Smooth muscle cell (in vitro differentiated cells): ENCODE data around the gene RNASE9. TPM values are rescaled to one million over a fixed set of nuclear protein-coding genes. Genes with fewer than 3 reads are reported as not detected.

ENCODE experiments used
- DNase-seq: peaks from one replicate; lab custom pipeline; 2025; ENCODE audit not compliant: unreplicated experiment; lab: John Stamatoyannopoulos, UW
- H2AFZ ChIP-seq: fragments of 200-600 bp; sonication (generic); 2 replicates; pipeline ENCODE4 v1.6.0; 2016; ENCODE audit warnings: antibody characterized with exemption, low read depth, mild to moderate bottlenecking
- H3F3A ChIP-seq: fragments of 200-600 bp; sonication (generic); 2 replicates; pipeline ENCODE4 v1.6.0; 2017; ENCODE audit warnings: antibody characterized with exemption, low read depth
- H3K27ac ChIP-seq: fragments of 200-600 bp; sonication (generic); 2 replicates; pipeline ENCODE4 v1.5.1; 2016; ENCODE audit warnings: low read depth, mild to moderate bottlenecking
- H3K27me3 ChIP-seq: fragments of 200-600 bp; sonication (generic); 2 replicates; pipeline ENCODE4 v1.6.1; 2016; ENCODE audit warnings: low read depth, mild to moderate bottlenecking
- H3K36me3 ChIP-seq: fragments of 200-600 bp; sonication (generic); 2 replicates; pipeline ENCODE4 v1.5.1; 2016; ENCODE audit warnings: low read depth
- H3K4me1 ChIP-seq: fragments of 200-600 bp; sonication (generic); 2 replicates; pipeline ENCODE4 v1.5.1; 2016; ENCODE audit warnings: low read depth
- H3K4me2 ChIP-seq: fragments of 200-600 bp; sonication (generic); 2 replicates; pipeline ENCODE4 v1.6.0; 2016; ENCODE audit warnings: mild to moderate bottlenecking
- H3K4me3 ChIP-seq: fragments of 200-600 bp; sonication (generic); 2 replicates; pipeline ENCODE4 v1.5.1; 2016; ENCODE audit warnings: mild to moderate bottlenecking
- H3K79me2 ChIP-seq: fragments of 200-600 bp; sonication (generic); 2 replicates; pipeline ENCODE4 v1.6.0; 2016; ENCODE audit warnings: low read depth, mild to moderate bottlenecking
- H3K9ac ChIP-seq: fragments of 200-600 bp; sonication (generic); 2 replicates; pipeline ENCODE4 v1.6.0; 2016; ENCODE audit warnings: low read depth
- H3K9me3 ChIP-seq: fragments of 200-600 bp; sonication (generic); replicated peaks from 2 replicates; pipeline ENCODE4 v1.5.1; 2016; ENCODE audit warnings: low read depth
- H4K20me1 ChIP-seq: fragments of 200-600 bp; sonication (generic); 2 replicates; pipeline ENCODE4 v1.6.0; 2016; ENCODE audit warnings: low read depth
- WGBS: methylation state at CpG from one replicate; pipeline ENCODE4 v1.1.7; 2016; ENCODE audit warnings: low lambda C conversion rate; 5-methylcytosine and 5-hydroxymethylcytosine counted together
- polyA plus RNA-seq: library from polyadenylated mRNA; unstranded; fragments of >200 nt; fragmentation: Nextera tagmentation; extraction: Ambion mirVana; gene quantifications from 2 replicates; pipeline ENCODE4 v1.2.1, GENCODE V29; 2016
- total RNA-seq: library from RNA; depleted of rRNA; stranded (reverse); fragments of >200 nt; gene quantifications from 2 replicates; pipeline ENCODE4 v1.2.3, GENCODE V29; 2014
- TF ChIP-seq, protein P1 (sequence below): fragments of 200-600 bp; sonication (generic); IDR thresholded peaks from 2 replicates; pipeline ENCODE4 v1.5.1; 2017; ENCODE audit warnings: borderline replicate concordance, mild to moderate bottlenecking, antibody characterized with exemption; ENCODE audit not compliant: insufficient read depth, poor library complexity, severe bottlenecking

RNASE9 gene
- total and polyA plus RNA-seq, 2 experiments from 2014 or later: not detected

DNA sequence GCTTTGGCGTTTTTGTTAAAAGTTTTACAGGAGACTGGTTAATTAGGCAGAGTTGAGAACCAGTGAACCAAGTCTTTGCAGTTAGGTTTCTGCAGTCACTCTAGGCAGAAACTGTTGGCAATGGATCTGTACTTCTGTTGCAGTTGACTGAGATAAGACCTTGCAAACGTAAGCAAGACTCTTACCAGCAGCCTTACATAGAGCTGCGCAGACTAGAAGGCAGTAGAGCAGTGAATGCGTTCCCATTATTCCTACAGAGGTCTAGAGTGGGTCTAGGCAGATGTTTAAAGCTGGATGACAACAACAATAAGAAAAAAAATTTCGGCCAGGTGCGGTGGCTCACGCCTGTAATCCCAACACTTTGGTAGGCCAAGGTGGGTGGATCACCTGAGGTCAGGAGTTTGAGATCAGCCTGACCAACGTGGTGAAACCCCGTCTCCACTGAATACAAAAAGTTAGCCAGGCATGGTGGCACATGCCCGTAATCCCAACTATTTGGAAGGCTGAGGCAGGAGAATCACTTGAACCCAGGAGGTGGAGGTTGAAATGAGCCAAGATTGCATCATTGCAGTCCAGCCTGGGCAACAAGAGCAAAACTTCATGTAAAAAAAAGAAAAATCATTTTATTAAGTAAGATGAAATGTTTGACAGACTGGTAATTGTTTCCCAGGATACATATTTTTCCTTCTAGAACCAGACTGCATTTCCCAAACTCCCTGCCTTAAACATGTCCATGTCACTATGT, 12.3 kb downstream of the RNASE9 start:
- TF ChIP-seq, protein P1, sequence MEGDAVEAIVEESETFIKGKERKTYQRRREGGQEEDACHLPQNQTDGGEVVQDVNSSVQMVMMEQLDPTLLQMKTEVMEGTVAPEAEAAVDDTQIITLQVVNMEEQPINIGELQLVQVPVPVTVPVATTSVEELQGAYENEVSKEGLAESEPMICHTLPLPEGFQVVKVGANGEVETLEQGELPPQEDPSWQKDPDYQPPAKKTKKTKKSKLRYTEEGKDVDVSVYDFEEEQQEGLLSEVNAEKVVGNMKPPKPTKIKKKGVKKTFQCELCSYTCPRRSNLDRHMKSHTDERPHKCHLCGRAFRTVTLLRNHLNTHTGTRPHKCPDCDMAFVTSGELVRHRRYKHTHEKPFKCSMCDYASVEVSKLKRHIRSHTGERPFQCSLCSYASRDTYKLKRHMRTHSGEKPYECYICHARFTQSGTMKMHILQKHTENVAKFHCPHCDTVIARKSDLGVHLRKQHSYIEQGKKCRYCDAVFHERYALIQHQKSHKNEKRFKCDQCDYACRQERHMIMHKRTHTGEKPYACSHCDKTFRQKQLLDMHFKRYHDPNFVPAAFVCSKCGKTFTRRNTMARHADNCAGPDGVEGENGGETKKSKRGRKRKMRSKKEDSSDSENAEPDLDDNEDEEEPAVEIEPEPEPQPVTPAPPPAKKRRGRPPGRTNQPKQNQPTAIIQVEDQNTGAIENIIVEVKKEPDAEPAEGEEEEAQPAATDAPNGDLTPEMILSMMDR: no peak
- Histone ChIP-seq H3K4me2 (no peak overlapping the region), H3K4me1 (no peaks in the 10 kb centered on the region)

DNA sequence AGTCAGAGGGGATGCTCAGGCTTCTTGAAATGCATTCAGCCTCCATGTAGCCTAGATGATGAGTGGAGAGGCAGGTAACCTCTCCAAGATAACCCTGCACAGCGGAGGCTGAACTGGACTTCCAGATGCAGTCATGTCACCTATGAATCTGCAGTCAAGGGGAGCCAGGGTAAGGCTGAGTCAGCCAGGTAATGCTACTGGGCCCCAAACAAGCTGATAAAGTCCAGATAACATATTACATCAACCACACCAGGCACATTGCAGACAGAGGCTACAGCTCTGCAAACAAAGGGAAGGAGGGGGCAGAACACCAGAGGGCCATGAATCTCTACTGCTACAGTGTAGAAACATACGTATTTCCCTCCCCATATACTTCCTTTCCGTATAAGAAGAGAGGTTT, 14.0 kb downstream of the RNASE9 start:
- Histone ChIP-seq H3K9ac (no peak overlapping the region), H3K4me1 (no peaks in the 10 kb centered on the region), H3K36me3 (no peaks in the 10 kb centered on the region), H3K27me3 (no peaks in the 10 kb centered on the region), H3K4me2 (no peak overlapping the region), H3K9me3 (no peaks in the 10 kb centered on the region), H3F3A (no peaks in the 10 kb centered on the region), H3K27ac (no peak overlapping the region), H2AFZ (no peak overlapping the region), H3K79me2 (no peaks in the 10 kb centered on the region), H4K20me1 (no peaks in the 10 kb centered on the region), H3K4me3 (no peak overlapping the region)
- WGBS: 65% methylated on average over 3 of the region's 3 CpGs
- DNase-seq: no peak
- TF ChIP-seq, protein P1: no peak

More for the DNA sequence above, 12.3 kb downstream of the RNASE9 start:
- Histone ChIP-seq H3K27me3 (no peaks in the 10 kb centered on the region), H2AFZ (no peak overlapping the region), H3K4me3 (no peak overlapping the region), H3K79me2 (no peaks in the 10 kb centered on the region), H3F3A (no peaks in the 10 kb centered on the region), H3K9me3 (no peaks in the 10 kb centered on the region), H3K9ac (no peak overlapping the region), H4K20me1 (no peaks in the 10 kb centered on the region), H3K36me3 (no peaks in the 10 kb centered on the region), H3K27ac (no peak overlapping the region)
- no peak for DNase-seq
- 90% methylated on average over 10 of the region's 10 CpGs for WGBS

DNA sequence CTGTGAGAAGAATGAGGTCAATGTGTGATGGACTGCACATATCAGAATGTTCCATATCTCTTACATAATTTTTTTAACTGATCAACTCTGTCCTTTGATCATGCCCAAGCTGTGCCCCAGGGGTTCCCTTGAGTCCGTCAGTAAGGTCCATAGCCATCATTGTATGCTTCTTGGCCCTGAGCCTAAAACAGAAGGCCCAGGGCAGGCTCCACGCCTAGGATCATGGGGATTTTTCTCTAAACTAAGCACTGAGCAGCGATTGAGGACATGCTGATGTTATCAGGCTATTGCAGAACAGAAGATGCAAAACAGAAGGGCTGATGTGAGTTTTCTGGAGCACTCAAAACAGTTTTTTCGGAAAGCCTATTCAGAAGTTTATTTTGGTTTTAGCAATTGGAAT, 20.9 kb downstream of the RNASE9 start:
- TF ChIP-seq, protein P1: no peak
- no peak overlapping the region for H3K4me3 ChIP-seq
- no peaks in the 10 kb centered on the region for H4K20me1 ChIP-seq
- H3F3A ChIP-seq: no peaks in the 10 kb centered on the region
- no peaks in the 10 kb centered on the region for H3K27me3 ChIP-seq
- H3K9me3 ChIP-seq: no peaks in the 10 kb centered on the region
- no peak overlapping the region for H3K27ac ChIP-seq
- no peak for DNase-seq
- no peaks in the 10 kb centered on the region for H3K36me3 ChIP-seq
- H3K79me2 ChIP-seq: no peaks in the 10 kb centered on the region
- 54% methylated on average over 4 of the region's 4 CpGs for WGBS
- no peak overlapping the region for H2AFZ ChIP-seq
- H3K4me2 ChIP-seq: no peak overlapping the region
- H3K4me1 ChIP-seq: no peaks in the 10 kb centered on the region
- H3K9ac ChIP-seq: no peak overlapping the region
